Tibial nerve (tissue), 3 donors: ENCODE results near the gene PDE8B.

Source experiments
- CTCF ChIP-seq, 5 experiments: fragments of 200-600 bp in 3 of 5; fragments of 450-650 bp in 2 of 5; sonication (generic) in 3 of 5; IDR thresholded peaks; one replicate each; pipeline ENCODE4 v1.5.1; 2016 to 2019; ENCODE audit warnings: antibody characterized with exemption in 5 of 5, mild to moderate bottlenecking in 3 of 5, moderate library complexity in 2 of 5
- POLR2A ChIP-seq, 2 donors: fragments of 450-650 bp; IDR thresholded peaks; one replicate each; pipeline ENCODE4 v1.6.1; 2017; ENCODE audit warnings: antibody characterized with exemption in 2 of 2, mild to moderate bottlenecking in 2 of 2, moderate library complexity in 2 of 2

- TF ChIP-seq CTCF (IDR thresholded peaks at IDR 0.05) (no peak), POLR2A (IDR thresholded peaks at IDR 0.05) (no peak)
Measured at GRCh38 chr5:77302653-77303052, 92.2 kb downstream of the PDE8B start.
